HT-29 (cell line): ENCODE data around the gene PHF21B. TPM values are rescaled to one million over a fixed set of nuclear protein-coding genes. Genes with fewer than 3 reads are reported as not detected.
"Not testable (repeated sequence)": the region's sequence is repeated elsewhere in the genome, so short reads cannot be mapped to it uniquely, and the experiment has no call there.

ENCODE experiments used
- DNase-seq: peaks from one replicate; pipeline ENCODE4 v3.0.0-alpha.2; 2015; ENCODE audit warnings: low spot score
- total RNA-seq: library from RNA; depleted of rRNA; stranded (reverse); fragments of >200 nt; shearing (Covaris generic); gene quantifications from 2 replicates; pipeline ENCODE4 v1.2.3, GENCODE V29; 2014

PHF21B gene
- total RNA-seq, 1 experiment from 2014 or later, result not detected

DNA sequence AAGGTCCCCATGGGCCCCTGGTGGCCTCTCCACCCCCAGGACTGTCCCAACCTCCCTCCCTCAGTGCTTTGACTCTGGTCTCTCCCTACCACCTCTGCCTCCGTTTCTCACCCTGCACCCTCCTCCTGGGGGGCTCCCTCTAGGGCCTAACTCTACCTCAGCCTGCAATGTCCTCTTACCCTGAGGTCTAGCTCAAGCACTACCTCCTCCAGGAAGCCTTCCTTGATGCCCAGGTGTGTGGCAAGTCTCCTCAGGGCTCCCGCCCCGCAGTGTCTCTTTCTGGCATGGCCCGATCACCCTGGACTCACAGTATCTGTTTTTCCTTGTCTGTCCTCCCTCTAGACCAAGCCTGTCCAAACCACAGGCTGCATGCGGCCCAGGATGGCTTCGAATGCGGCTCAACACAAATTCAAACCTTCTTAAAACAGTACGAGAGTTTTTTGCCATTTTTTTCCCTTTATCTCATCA, 90.8 kb downstream of the PHF21B start:
- no peak for DNase-seq

- DNase-seq, result no peak
Observed at GRCh38 chr22:44918166-44918924, 91.5 kb downstream of the PHF21B start.

GRCh38 chr22:44917372-44918165, 92.2 kb downstream of the PHF21B start:
- no peak for DNase-seq

- no peak for DNase-seq
Observed at GRCh38 chr22:44916281-44917231, 93.2 kb downstream of the PHF21B start.

DNA sequence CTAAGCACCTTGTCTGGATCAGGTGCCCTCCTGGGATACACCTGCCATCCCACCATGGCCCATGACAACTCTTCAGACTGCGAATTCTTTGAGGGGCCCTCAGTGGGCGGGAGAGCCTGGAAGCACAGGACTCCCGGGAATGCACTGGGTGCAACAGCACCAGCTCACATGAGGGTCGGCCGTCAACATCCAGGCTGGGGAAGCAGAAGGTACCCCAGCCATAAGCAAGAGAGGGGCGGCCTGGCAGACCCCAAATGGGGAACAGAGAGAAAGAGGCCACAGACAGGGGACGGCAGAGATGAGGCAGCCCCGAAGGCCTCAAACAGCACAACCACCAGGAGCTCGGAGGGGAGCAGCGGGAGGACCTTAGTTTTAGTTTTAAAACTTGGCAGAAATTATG, 94.4 kb downstream of the PHF21B start:
- DNase-seq, result no peak

GRCh38 chr22:44914026-44914721, 95.6 kb downstream of the PHF21B start:
- no peak for DNase-seq

DNA sequence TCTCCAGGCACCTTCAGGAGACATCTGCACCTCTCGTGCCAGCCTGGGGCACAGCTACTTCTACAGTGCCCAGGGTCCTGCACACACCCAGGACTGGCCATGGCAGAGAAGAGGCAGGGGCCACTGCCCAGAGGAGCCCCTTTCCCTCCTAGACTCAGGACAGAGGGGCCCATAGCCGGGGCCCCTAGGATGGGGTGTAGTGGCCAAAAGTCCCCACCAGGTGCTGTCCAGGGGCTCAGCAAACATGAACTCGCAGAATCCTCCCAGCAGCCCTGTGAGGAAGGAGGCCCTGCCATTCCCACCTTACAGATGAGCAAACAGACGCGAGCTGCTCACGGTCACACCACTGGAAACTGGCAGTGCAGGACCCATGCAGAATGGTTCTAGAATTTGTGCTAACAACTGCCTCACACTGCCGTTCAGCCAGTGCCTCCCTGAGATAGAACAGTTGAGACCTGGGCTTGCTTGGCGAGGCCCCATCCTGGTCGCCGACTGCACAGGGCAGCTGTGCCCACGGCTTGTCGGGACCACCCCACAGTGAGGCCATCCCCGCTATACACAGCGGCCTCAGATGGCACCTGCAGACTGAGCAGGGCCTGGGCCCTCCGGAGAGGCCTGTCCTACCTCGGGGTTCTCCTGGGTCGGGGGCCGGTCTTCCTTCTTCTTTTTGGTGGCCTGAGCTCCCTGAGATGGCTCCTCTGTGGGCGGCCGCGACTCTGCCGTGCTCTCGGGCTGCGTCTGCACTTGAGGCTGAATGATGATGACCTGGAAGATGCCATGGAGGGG, 96.4 kb downstream of the PHF21B start:
- DNase-seq, result no peak

DNA sequence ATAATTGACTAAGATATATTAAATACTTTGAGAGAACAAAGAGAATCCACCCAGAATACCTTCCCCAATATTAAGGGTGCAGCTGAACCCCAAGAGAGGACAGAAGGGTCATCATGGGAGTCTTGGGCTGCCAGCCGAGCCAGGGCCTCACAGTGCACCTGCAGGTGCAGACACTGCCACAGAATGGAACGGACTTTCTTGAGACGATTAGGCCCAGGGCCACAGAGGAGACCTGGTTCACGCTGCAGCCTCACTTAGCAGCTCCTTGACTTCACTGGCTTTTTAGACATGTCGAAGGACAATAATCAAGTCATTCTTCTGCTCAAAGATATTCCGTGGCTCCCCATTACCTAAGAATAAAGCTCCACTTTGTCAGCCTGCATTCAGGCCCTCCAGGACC, 100.6 kb downstream of the PHF21B start:
- DNase-seq, result no peak

GRCh38 chr22:44907765-44908737, 101.8 kb downstream of the PHF21B start:
- DNase-seq, result no peak

DNA sequence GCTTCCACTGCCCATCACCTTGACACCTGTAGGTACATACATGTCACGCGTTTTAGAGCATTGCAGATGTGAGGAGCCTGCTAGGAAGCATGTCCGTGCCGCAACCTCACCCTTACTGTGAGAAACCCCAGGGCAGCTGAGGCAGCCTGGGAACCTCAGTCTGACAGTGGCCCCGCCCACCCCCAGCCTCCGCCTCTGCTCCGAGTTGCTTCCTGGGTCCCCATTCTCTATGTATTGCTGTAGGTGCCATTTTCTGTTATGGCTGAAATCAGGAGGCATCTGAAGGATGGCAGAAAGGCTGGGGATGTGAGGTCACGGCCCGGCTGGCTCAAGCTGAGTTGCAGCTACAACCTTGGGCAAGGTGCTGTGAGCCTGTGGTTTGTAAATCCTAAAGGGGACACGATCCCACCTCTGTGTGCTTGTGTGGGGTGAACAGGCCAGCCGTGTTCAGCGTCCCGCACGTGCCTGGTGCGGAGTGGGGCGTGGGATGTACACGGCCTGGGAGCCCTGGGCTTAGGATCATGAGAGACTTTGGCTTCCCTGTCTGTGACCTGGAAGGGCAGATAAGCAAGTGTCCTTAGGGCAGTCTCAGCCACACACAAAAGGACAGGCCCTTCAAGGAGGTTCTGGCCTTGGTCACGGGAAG, 102.7 kb downstream of the PHF21B start:
- no peak for DNase-seq

GRCh38 chr22:44906248-44906936, 103.4 kb downstream of the PHF21B start:
- DNase-seq, result no peak

- DNase-seq, result not testable (repeated sequence)
Observed at GRCh38 chr22:44904492-44905152, 105.2 kb downstream of the PHF21B start.

DNA sequence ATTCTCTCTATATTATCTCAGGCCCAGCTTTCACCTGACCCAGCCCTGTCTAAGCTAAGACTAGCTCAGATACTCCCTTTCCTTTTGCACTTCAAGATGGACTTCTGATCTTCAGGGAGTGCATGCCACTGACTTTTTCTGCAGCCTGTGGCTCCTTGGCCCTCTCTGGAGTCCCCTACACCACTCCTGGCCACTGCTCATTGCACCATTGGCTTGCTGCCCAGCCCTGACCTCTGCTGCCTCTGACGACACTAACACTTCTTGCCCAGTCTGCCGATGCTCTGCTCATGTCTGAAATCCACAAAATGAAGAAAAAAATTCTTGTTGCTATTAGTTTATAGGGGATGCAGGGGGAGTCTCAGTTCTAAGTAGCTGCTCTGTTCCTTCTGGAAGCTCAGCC, 106.6 kb downstream of the PHF21B start:
- not testable (repeated sequence) for DNase-seq

DNA sequence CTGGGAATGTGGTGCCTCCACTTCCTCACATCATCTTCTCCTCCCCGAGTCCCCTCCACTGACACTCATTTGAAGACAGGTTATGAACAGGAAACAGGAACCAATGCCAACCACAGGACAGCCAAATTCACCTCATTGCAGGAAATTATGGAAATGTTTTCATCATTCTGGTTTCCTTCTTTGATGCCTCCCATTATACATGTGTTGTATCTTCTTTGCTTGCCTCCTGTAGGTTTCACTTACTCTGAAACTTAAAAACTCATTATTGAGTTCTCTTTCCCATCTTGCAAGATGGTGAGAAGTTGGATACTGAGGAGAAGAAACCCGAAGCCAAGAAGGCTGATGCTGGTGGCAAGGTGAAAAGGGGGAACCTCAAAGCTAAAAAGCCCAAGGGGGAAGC, 108.5 kb downstream of the PHF21B start:
- DNase-seq, result no peak

- no peak for DNase-seq
Observed at GRCh38 chr22:44898236-44898635, 111.6 kb downstream of the PHF21B start.

GRCh38 chr22:44895296-44896055, 114.3 kb downstream of the PHF21B start:
- no peak for DNase-seq

GRCh38 chr22:44894782-44895181, 115.0 kb downstream of the PHF21B start:
- DNase-seq, result no peak
